Activated gamma-delta T cell (primary cell): ENCODE data around the gene SLCO2B1.

Experiments
- DNase-seq: peaks from one replicate; lab custom pipeline; 2025; lab: John Stamatoyannopoulos, UW

The SLCO2B1 gene

GRCh38 chr11:75161506-75162095, 10.7 kb downstream of the SLCO2B1 start:
- DNase-seq = no peak

GRCh38 chr11:75162954-75163353, 12.0 kb downstream of the SLCO2B1 start:
- DNase-seq = no peak

- no peak for DNase-seq
Observed at GRCh38 chr11:75163921-75164849, 13.3 kb downstream of the SLCO2B1 start.

- DNase-seq = no peak
Observed at GRCh38 chr11:75165721-75166120, 14.8 kb downstream of the SLCO2B1 start.

- no peak for DNase-seq
Observed at GRCh38 chr11:75166791-75167190, 15.9 kb downstream of the SLCO2B1 start.

GRCh38 chr11:75167617-75168016, 16.7 kb downstream of the SLCO2B1 start:
- DNase-seq = no peak

GRCh38 chr11:75169101-75169885, 18.4 kb downstream of the SLCO2B1 start:
- no peak for DNase-seq

GRCh38 chr11:75170516-75171201, 19.8 kb downstream of the SLCO2B1 start:
- no peak for DNase-seq

GRCh38 chr11:75173336-75173735, 22.4 kb downstream of the SLCO2B1 start:
- DNase-seq = no peak

- DNase-seq = no peak
Observed at GRCh38 chr11:75174781-75175370, 24.0 kb downstream of the SLCO2B1 start.

- DNase-seq = no peak
Observed at GRCh38 chr11:75182664-75183063, 31.8 kb downstream of the SLCO2B1 start.

GRCh38 chr11:75184051-75184450, 33.1 kb downstream of the SLCO2B1 start:
- DNase-seq = no peak

GRCh38 chr11:75184757-75185425, 34.0 kb downstream of the SLCO2B1 start:
- no peak for DNase-seq

- no peak for DNase-seq
Observed at GRCh38 chr11:75185866-75186265, 35.0 kb downstream of the SLCO2B1 start.

GRCh38 chr11:75186999-75187398, 36.1 kb downstream of the SLCO2B1 start:
- no peak for DNase-seq

GRCh38 chr11:75188671-75189070, 37.8 kb downstream of the SLCO2B1 start:
- DNase-seq = no peak

GRCh38 chr11:75189108-75189507, 38.2 kb downstream of the SLCO2B1 start:
- DNase-seq = no peak

GRCh38 chr11:75189911-75190310, 39.0 kb downstream of the SLCO2B1 start:
- DNase-seq = no peak

- no peak for DNase-seq
Observed at GRCh38 chr11:75190652-75191329, 39.9 kb downstream of the SLCO2B1 start.

- DNase-seq = no peak
Observed at GRCh38 chr11:75191330-75191717, 40.4 kb downstream of the SLCO2B1 start.
